Keratinocyte (primary cell): ENCODE results near the gene NUMBL. TPM values are rescaled to one million over a fixed set of nuclear protein-coding genes. Genes with fewer than 3 reads are reported as not detected.

Experiments used
- DNase-seq: peaks from one replicate; pipeline ENCODE4 v3.0.0-alpha.2; 2011; ENCODE audit warnings: low read depth, missing footprints, low spot score
- FAIRE-seq: peaks from 2 replicates; lab custom pipeline; 2011; peaks lifted over from hg19 to GRCh38; lab: Jason Lieb, UNC
- H2AFZ ChIP-seq: 2 replicates; pipeline ENCODE4 v1.6.0; 2012; ENCODE audit warnings: low read length, control low read depth, inconsistent platforms; ENCODE audit not compliant: control insufficient read depth
- H3K27ac ChIP-seq: 2 replicates; pipeline ENCODE4 v1.5.1; 2011; ENCODE audit warnings: low read length; ENCODE audit not compliant: control insufficient read depth, insufficient read depth
- H3K27me3 ChIP-seq: 3 replicates; pipeline ENCODE4 v1.6.0; 2011; ENCODE audit warnings: low read length; ENCODE audit not compliant: control insufficient read depth, insufficient read depth; ENCODE audit errors: extremely low read depth
- H3K36me3 ChIP-seq, 2 experiments: 2 replicates in 1 of 2; 3 replicates in 1 of 2; pipeline ENCODE4 v1.5.1; 2011; ENCODE audit warnings: low read length in 2 of 2, mild to moderate bottlenecking in 1 of 2; ENCODE audit not compliant: control insufficient read depth in 2 of 2, insufficient read depth in 2 of 2; ENCODE audit errors: extremely low read depth in 1 of 2
- H3K4me1 ChIP-seq: 3 replicates; pipeline ENCODE4 v1.5.1; 2011; ENCODE audit warnings: low read length; ENCODE audit not compliant: control insufficient read depth, insufficient read depth; ENCODE audit errors: extremely low read depth
- H3K4me2 ChIP-seq: 3 replicates; pipeline ENCODE4 v1.6.0; 2011; ENCODE audit warnings: low read depth, low read length; ENCODE audit not compliant: control insufficient read depth, insufficient read depth; ENCODE audit errors: extremely low read depth
- H3K4me3 ChIP-seq, 3 experiments: fragments of 200-600 bp in 1 of 3; sonication (generic) in 1 of 3; 2 replicates in 2 of 3; 3 replicates in 1 of 3; pipeline ENCODE4 v1.5.1; 2011 to 2016; ENCODE audit warnings: low read length in 3 of 3, mild to moderate bottlenecking in 3 of 3, control low read depth in 2 of 3, inconsistent platforms in 1 of 3, low read depth in 1 of 3, mixed read lengths in 1 of 3, mixed run types in 1 of 3, moderate library complexity in 1 of 3; ENCODE audit not compliant: control insufficient read depth in 2 of 3, insufficient read depth in 2 of 3; ENCODE audit errors: extremely low read depth in 1 of 3
- H3K79me2 ChIP-seq: 2 replicates; pipeline ENCODE4 v1.6.0; 2012; ENCODE audit warnings: low read length; ENCODE audit not compliant: control insufficient read depth, insufficient read depth
- H3K9ac ChIP-seq: 3 replicates; pipeline ENCODE4 v1.6.0; 2011; ENCODE audit warnings: low read length; ENCODE audit not compliant: control insufficient read depth, insufficient read depth; ENCODE audit errors: extremely low read depth
- H3K9me1 ChIP-seq: 3 replicates; pipeline ENCODE4 v1.6.0; 2011; ENCODE audit warnings: low read length; ENCODE audit not compliant: control insufficient read depth, insufficient read depth; ENCODE audit errors: extremely low read depth
- H3K9me3 ChIP-seq: 2 replicates; pipeline ENCODE4 v1.5.1; 2012; ENCODE audit warnings: low read depth, low read length; ENCODE audit not compliant: control insufficient read depth
- H4K20me1 ChIP-seq: 3 replicates; pipeline ENCODE4 v1.6.0; 2011; ENCODE audit warnings: low read length; ENCODE audit not compliant: control insufficient read depth, insufficient read depth; ENCODE audit errors: extremely low read depth
- EZH2 ChIP-seq: IDR thresholded peaks from one replicate; pipeline ENCODE4 v1.6.1; 2012; ENCODE audit warnings: inconsistent platforms, mild to moderate bottlenecking, low read length, moderate library complexity
- dilution Hi-C: fragments of 300-500 bp; cut with MboI; formaldehyde crosslinking; loops from one replicate; pipeline ENCODE4 v1.7.0; 2020; ENCODE audit warnings: low sequenced_read_pairs; ENCODE audit not compliant: extremely low pct_ligation_motif_present
- polyA plus RNA-seq, 5 experiments: library from polyadenylated mRNA; depleted of rRNA in 3 of 5; stranded (reverse) in 3 of 5; stranded (forward) in 1 of 5; unstranded in 1 of 5; fragments of >200 nt; gene quantifications; 1 replicate in 1 of 5; 2 replicates in 3 of 5; 3 replicates in 1 of 5; pipeline versions ENCODE4 v1.2.1 to v1.2.3, GENCODE V29; 2011 to 2012; ENCODE audit warnings: missing spikeins in 2 of 5, low read depth in 1 of 5, low replicate concordance in 1 of 5
- TF ChIP-seq, protein P1 (sequence below), 3 experiments: IDR thresholded peaks in 1 of 3; conservative IDR thresholded peaks in 1 of 3; optimal IDR thresholded peaks in 1 of 3; 2 replicates in 2 of 3; 3 replicates in 1 of 3; pipeline versions ENCODE3 to v1.5.1; 2011; ENCODE audit warnings: low read length in 3 of 3, mild to moderate bottlenecking in 3 of 3, moderate library complexity in 2 of 3, control low read depth in 1 of 3, inconsistent platforms in 1 of 3; ENCODE audit not compliant: insufficient read depth in 2 of 3; ENCODE audit errors: extremely low read depth in 1 of 3

NUMBL gene
- polyA plus RNA-seq, 1 donor (not counting 4 experiments of a cell fraction or from before 2014, with no cell fraction given) = 5.7 TPM

DNA sequence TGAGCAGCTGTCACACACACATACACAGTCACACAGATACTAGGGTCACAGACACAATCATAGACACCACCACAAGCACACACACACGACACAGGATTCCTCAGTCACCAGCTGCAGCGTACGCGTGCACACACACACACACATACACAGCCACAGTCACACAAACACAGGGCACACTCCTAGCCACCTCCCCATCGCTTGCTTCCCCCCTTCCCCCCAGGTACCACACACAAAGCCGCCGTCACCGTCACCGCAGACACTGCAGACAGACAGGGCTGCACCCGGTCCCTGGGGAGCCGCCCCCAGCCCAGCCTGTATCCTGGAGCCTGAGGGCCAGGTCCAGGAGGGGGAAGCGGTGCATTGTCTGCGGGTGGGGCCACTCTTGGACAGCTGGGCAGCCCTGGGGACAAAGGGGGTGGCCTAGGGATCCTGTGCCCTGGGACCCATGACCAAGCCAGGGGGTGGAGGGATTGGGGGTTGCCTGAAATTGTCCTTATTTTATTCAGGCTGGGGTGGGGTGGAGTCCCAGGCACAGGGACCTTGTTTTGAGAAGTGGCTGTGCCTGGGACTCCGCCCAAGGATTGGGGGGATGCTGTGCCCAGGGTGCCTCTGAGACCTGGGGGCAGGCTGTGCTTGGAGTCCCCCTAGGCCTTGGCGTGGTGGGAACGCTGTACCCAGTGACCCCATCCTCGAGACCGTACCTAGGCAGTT, 957 bp downstream of the NUMBL start:
- Histone ChIP-seq H3K27ac (peak overlapping the region; percentile 36), H3K79me2 (peaks cover 15% of the 10 kb centered on the region), H3K9me3 (no peaks in the 10 kb centered on the region), H3K4me1 (peaks cover 36% of the 10 kb centered on the region), H3K4me2 (peak overlapping the region; percentile 92), H4K20me1 (peaks cover 2% of the 10 kb centered on the region), H3K9ac (peak overlapping the region; percentile 81), H3K27me3 (no peaks in the 10 kb centered on the region), H3K36me3 (peaks cover 7 to 29% of the 10 kb centered on the region in 2 experiments), H2AFZ (no peak overlapping the region), H3K9me1 (no peaks in the 10 kb centered on the region), H3K4me3 (peak overlapping the region; percentile 52 to 71 (median 70))
- dilution Hi-C loops = no loop called here
- DNase-seq = no peak
- TF ChIP-seq, protein P1, sequence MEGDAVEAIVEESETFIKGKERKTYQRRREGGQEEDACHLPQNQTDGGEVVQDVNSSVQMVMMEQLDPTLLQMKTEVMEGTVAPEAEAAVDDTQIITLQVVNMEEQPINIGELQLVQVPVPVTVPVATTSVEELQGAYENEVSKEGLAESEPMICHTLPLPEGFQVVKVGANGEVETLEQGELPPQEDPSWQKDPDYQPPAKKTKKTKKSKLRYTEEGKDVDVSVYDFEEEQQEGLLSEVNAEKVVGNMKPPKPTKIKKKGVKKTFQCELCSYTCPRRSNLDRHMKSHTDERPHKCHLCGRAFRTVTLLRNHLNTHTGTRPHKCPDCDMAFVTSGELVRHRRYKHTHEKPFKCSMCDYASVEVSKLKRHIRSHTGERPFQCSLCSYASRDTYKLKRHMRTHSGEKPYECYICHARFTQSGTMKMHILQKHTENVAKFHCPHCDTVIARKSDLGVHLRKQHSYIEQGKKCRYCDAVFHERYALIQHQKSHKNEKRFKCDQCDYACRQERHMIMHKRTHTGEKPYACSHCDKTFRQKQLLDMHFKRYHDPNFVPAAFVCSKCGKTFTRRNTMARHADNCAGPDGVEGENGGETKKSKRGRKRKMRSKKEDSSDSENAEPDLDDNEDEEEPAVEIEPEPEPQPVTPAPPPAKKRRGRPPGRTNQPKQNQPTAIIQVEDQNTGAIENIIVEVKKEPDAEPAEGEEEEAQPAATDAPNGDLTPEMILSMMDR (optimal IDR thresholded peaks at IDR 0.05 in 1 of 3, IDR thresholded peaks at IDR 0.05 in 1 of 3, conservative IDR thresholded peaks at IDR 0.05 in 1 of 3; ENCODE audit: extremely low read depth in 1 of 3, insufficient read depth in 2 of 3, low read length in 3 of 3) = no peak
- TF ChIP-seq EZH2 = no peak
- no peak for FAIRE-seq

DNA sequence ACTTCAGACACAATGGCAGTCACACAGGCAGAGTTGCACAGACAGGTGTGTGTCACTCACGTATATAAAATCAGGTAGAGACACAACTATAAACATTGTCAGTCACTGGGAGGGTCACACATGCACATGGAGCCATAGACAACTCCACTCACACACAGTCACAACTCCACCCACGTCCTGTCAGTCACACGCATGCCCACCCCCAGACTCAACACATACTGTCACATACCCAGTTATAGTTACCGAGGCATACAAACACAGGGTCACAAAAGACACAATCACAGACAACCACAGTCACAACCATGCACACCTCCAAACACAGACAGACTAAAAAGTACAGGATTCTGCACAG, 1.5 kb downstream of the NUMBL start:
- peak overlapping the region in 1 of 3 experiments; percentile 71 for H3K4me3 ChIP-seq
- peak; percentile 34 for FAIRE-seq
- no peak for DNase-seq
- peaks cover 2% of the 10 kb centered on the region for H4K20me1 ChIP-seq
- no peaks in the 10 kb centered on the region for H3K27me3 ChIP-seq
- no peaks in the 10 kb centered on the region for H3K9me1 ChIP-seq
- peaks cover 4 to 28% of the 10 kb centered on the region in 2 experiments for H3K36me3 ChIP-seq
- peaks cover 36% of the 10 kb centered on the region for H3K4me1 ChIP-seq
- H3K9me3 ChIP-seq = no peaks in the 10 kb centered on the region
- TF ChIP-seq, protein P1 (optimal IDR thresholded peaks at IDR 0.05 in 1 of 3, IDR thresholded peaks at IDR 0.05 in 1 of 3, conservative IDR thresholded peaks at IDR 0.05 in 1 of 3; ENCODE audit: extremely low read depth in 1 of 3, insufficient read depth in 2 of 3, low read length in 3 of 3) = no peak
- no peak for TF ChIP-seq EZH2
- H3K9ac ChIP-seq = no peak overlapping the region
- H3K27ac ChIP-seq = no peak overlapping the region
- H3K4me2 ChIP-seq = peak overlapping the region; percentile 92
- dilution Hi-C loops = no loop called here
- no peak overlapping the region for H2AFZ ChIP-seq
- peaks cover 15% of the 10 kb centered on the region for H3K79me2 ChIP-seq
